Measurements from ENCODE around the gene CNR2. TPM values are rescaled to one million over a fixed set of nuclear protein-coding genes. Genes with fewer than 3 reads are reported as not detected.

The CNR2 gene
- total and polyA plus RNA-seq, 7 donors: 0.23 to 4.2 TPM; not detected in 5

- no peak for DNase-seq
- Histone ChIP-seq H3K4me1 (no peaks in the 10 kb centered on the region), H3K36me3 (no peaks in the 10 kb centered on the region), H3K9me3 (no peaks in the 10 kb centered on the region), H3K27ac (no peak overlapping the region), H3K27me3 (no peaks in the 10 kb centered on the region), H3K4me3 (no peak overlapping the region)
- TF ChIP-seq CTCF (IDR thresholded peaks at IDR 0.05) (no peak), POLR2A (IDR thresholded peaks at IDR 0.05) (no peak), POLR2AphosphoS5 (IDR thresholded peaks at IDR 0.05) (no peak), EP300 (IDR thresholded peaks at IDR 0.05) (no peak)
- intact Hi-C loops (cut with DNase I): no loop called here
- WGBS, 2 donors: 42 to 63% methylated on average over 4 of the region's 4 CpGs
Observed at GRCh38 chr1:23895993-23896392, 17.2 kb downstream of the CNR2 start.

GRCh38 chr1:23895082-23895481 is 18.1 kb downstream of the CNR2 start:
- no peaks in the 10 kb centered on the region for H3K36me3 ChIP-seq
- no peaks in the 10 kb centered on the region for H3K9me3 ChIP-seq
- intact Hi-C loops (cut with DNase I): no loop called here
- no peaks in the 10 kb centered on the region for H3K27me3 ChIP-seq
- no peak overlapping the region for H3K27ac ChIP-seq
- WGBS, 2 donors: 82 to 85% methylated on average over 5 of the region's 5 CpGs
- DNase-seq: no peak
- H3K4me3 ChIP-seq: no peak overlapping the region
- H3K4me1 ChIP-seq: no peaks in the 10 kb centered on the region
- TF ChIP-seq CTCF (IDR thresholded peaks at IDR 0.05) (no peak), EP300 (IDR thresholded peaks at IDR 0.05) (no peak), POLR2A (IDR thresholded peaks at IDR 0.05) (no peak), POLR2AphosphoS5 (IDR thresholded peaks at IDR 0.05) (no peak)

GRCh38 chr1:23889074-23889473 is 24.1 kb downstream of the CNR2 start:
- TF ChIP-seq POLR2AphosphoS5 (IDR thresholded peaks at IDR 0.05) (no peak), EP300 (IDR thresholded peaks at IDR 0.05) (no peak), POLR2A (IDR thresholded peaks at IDR 0.05) (no peak), CTCF (IDR thresholded peaks at IDR 0.05) (no peak)
- no peaks in the 10 kb centered on the region for H3K27me3 ChIP-seq
- intact Hi-C loops (cut with DNase I): no loop called here
- H3K4me3 ChIP-seq: no peak overlapping the region
- H3K4me1 ChIP-seq: no peaks in the 10 kb centered on the region
- DNase-seq: no peak
- H3K27ac ChIP-seq: no peak overlapping the region
- 68 to 84% methylated on average over 5 of the region's 5 CpGs for WGBS, 2 donors
- H3K9me3 ChIP-seq: no peaks in the 10 kb centered on the region
- no peaks in the 10 kb centered on the region for H3K36me3 ChIP-seq

DNA sequence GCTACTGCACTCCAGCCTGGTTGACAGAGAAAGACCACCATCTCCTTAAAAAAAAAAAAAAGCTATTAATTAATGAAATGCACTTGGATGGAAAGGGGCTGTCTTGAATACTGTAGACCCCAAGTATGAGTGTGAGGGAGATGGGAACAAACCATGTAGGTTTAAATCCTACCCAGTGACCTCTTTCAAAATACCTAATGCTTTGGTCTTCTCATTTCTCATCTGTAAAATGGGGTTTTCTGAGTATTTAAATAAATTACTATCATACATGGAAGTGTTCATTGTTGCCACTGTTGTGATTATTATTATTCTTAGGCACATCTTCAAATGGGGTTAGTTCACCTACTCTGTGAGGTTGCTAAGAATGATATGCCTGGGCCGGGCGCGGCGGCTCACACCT is 27.9 kb downstream of the CNR2 start:
- no peak for TF ChIP-seq EP300 (IDR thresholded peaks at IDR 0.05)
- no peak for TF ChIP-seq CTCF (IDR thresholded peaks at IDR 0.05)
- TF ChIP-seq POLR2AphosphoS5 (IDR thresholded peaks at IDR 0.05): no peak
- TF ChIP-seq POLR2A (IDR thresholded peaks at IDR 0.05): no peak
- Histone ChIP-seq H3K36me3 (no peaks in the 10 kb centered on the region), H3K4me1 (no peaks in the 10 kb centered on the region), H3K9me3 (no peaks in the 10 kb centered on the region), H3K27ac (no peak overlapping the region), H3K27me3 (no peaks in the 10 kb centered on the region), H3K4me3 (no peak overlapping the region)
- DNase-seq: no peak
- intact Hi-C loops (cut with DNase I): no loop called here
- WGBS, 2 donors: 75 to 91% methylated on average over 4 of the region's 4 CpGs

DNA sequence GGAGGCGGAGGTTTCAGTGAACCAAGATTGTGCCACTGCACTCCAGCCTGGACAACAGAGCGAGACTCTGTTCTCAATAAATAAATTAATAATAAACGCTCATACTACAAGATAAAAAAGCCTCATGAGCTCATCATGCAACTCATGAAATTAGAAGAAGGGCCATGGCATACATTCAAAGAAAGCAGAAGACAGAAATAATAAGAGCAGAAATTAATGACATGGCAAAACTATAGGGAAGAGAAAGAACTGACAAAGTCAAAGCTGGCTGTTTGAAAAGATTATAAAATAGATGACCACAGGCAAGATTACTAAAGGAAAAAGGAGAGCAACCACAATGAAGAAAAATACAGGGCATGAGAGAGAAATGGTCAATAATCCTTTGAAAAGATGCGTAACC is 30.4 kb downstream of the CNR2 start:
- Histone ChIP-seq H3K9me3 (peaks cover 0 to 20% (median 12%) of the 10 kb centered on the region in 4 donors), H3K4me3 (no peak overlapping the region), H3K27ac (no peak overlapping the region), H3K4me1 (no peaks in the 10 kb centered on the region), H3K36me3 (no peaks in the 10 kb centered on the region), H3K27me3 (no peaks in the 10 kb centered on the region)
- TF ChIP-seq POLR2AphosphoS5 (IDR thresholded peaks at IDR 0.05) (no peak), CTCF (IDR thresholded peaks at IDR 0.05) (no peak), EP300 (IDR thresholded peaks at IDR 0.05) (no peak), POLR2A (IDR thresholded peaks at IDR 0.05) (no peak)
- 65 to 91% methylated on average over 4 of the region's 4 CpGs for WGBS, 2 donors
- DNase-seq: no peak
- intact Hi-C loops (cut with DNase I): no loop called here
